Bronchial epithelial cell (primary cell): ENCODE measurements around the gene WDFY2. TPM values are rescaled to one million over a fixed set of nuclear protein-coding genes. Genes with fewer than 3 reads are reported as not detected.
"Not testable (repeated sequence)": the region's sequence is repeated elsewhere in the genome, so short reads cannot be mapped to it uniquely, and the experiment has no call there.

Experiments
- DNase-seq: peaks from one replicate; pipeline ENCODE4 v3.0.0-alpha.2; 2010; ENCODE audit warnings: low read depth
- FAIRE-seq: peaks from 2 replicates; lab custom pipeline; 2011; peaks lifted over from hg19 to GRCh38; lab: Jason Lieb, UNC
- H3K27me3 ChIP-seq: 2 replicates; pipeline ENCODE4 v1.5.1; 2011; ENCODE audit warnings: low read length; ENCODE audit not compliant: control insufficient read depth, insufficient read depth
- H3K36me3 ChIP-seq: 2 replicates; pipeline ENCODE4 v1.5.1; 2011; ENCODE audit warnings: low read length; ENCODE audit not compliant: control insufficient read depth, insufficient read depth
- H3K4me3 ChIP-seq: 2 replicates; pipeline ENCODE4 v1.5.1; 2011; ENCODE audit warnings: mild to moderate bottlenecking, low read depth, low read length, control low read depth
- CTCF ChIP-seq: IDR thresholded peaks from 2 replicates; pipeline ENCODE4 v1.5.1; 2011; ENCODE audit warnings: mild to moderate bottlenecking, moderate library complexity, low read length, control low read depth, inconsistent platforms; ENCODE audit not compliant: insufficient read depth, severe bottlenecking
- total RNA-seq: library from RNA; depleted of rRNA; stranded (reverse); fragments of >200 nt; gene quantifications from 2 replicates; pipeline ENCODE4 v1.2.1, GENCODE V29; 2014

Gene WDFY2
- total RNA-seq, 1 donor from 2014 or later: 11.3 TPM

DNA sequence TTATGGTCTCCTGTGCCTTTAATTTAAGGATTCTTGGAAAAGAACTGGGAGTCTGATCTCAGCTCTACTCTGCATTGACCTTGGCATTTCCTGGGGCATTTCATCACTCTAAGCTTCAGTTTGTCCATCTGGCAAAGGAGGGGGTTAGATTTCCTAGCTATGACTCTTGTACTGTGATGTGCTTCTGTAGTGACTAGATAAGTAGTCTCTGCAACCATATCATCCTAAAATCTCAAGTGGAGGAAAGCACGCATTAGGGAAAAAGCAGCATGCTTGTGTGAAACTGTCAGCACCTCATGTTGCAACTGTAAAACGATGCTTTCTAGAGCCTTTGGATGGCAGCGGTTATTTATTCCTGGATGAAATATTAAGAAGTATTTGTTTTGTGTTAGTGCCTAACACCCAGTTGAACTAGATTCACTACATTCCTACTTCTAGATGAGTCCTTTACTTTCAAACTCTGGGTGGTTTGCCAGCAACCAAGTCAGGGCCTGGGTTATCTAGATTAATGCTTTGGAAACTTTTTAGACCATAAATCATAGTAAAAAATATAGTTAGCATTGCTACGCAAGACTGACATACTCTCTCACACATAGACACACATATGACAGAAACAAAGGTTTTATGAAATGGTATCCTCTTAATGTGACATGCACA lies 6.8 kb downstream of the WDFY2 start:
- no peak for TF ChIP-seq CTCF
- H3K27me3 ChIP-seq: no peaks in the 10 kb centered on the region
- peak; percentile 70 for DNase-seq
- H3K4me3 ChIP-seq: no peak overlapping the region
- FAIRE-seq: no peak
- peaks cover 2% of the 10 kb centered on the region for H3K36me3 ChIP-seq

DNA sequence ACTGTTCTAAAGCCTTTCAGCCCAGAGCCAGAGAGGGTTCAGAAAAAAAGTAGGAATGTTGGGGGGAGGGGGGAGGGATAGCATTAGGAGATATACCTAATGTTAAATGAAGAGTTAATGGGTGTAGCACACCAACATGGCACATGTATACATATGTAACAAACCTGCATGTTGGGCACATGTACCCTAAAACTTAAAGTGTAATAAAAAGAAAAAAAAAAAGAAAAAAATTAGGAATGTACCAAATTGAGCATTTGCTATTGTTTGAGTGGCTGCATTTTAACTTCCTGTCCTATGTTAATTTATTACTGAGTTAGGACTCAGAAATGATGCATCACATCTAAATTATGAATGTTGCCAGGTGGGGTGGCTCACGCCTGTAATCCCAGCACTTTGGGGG lies 7.7 kb downstream of the WDFY2 start:
- DNase-seq, H3K27me3 ChIP-seq, H3K4me3 ChIP-seq, FAIRE-seq, H3K36me3 ChIP-seq: not testable (repeated sequence)

DNA sequence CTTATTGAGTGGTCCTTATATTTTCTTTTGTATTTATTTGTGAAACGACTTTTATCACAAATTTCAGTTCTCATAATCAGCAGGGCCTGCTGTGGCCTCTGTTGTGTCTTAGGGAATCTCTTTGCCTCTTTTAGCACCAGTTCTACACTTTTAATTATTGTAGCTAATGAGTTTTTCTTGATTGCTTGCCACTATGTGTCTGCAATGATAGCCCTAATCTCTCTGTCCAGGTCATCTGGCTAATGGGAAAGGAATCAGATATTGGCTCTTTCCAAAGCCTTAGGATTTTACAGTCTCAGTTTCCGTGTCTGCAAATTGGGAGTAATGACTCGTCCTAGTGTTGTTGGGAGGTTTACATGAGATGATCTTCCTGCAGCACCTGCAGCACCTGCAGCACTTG lies 10.2 kb downstream of the WDFY2 start:
- H3K36me3 ChIP-seq: peaks cover 2% of the 10 kb centered on the region
- no peak overlapping the region for H3K4me3 ChIP-seq
- no peak for TF ChIP-seq CTCF
- no peak for DNase-seq
- FAIRE-seq: no peak
- H3K27me3 ChIP-seq: no peaks in the 10 kb centered on the region

GRCh38 chr13:51595416-51595815 lies 11.2 kb downstream of the WDFY2 start:
- no peak for TF ChIP-seq CTCF
- Histone ChIP-seq H3K27me3 (no peaks in the 10 kb centered on the region), H3K4me3 (no peak overlapping the region), H3K36me3 (peaks cover 2% of the 10 kb centered on the region)
- FAIRE-seq (no peak), DNase-seq (no peak)

DNA sequence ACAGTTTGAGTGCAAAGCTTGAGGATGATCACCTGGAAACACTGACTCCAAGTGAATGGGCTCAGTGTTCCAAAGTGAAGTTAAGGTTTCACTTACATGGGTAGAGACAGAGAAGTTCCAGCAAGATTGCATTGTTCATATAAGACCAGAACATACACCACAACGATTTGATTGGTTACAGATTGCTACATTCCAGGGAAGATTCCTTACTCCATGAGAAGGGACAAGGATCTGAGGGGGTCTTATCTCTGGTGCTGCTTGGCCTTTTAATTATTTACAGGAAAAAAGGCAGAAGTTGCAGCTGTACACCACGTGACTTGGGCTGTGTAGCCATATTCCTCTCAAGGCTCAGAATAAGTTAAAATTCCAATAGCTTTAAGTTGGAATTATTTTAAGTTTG lies 12.3 kb downstream of the WDFY2 start:
- FAIRE-seq (no peak), DNase-seq (no peak)
- TF ChIP-seq CTCF: no peak
- H3K27me3 ChIP-seq: no peaks in the 10 kb centered on the region
- peaks cover 2% of the 10 kb centered on the region for H3K36me3 ChIP-seq
- H3K4me3 ChIP-seq: no peak overlapping the region

GRCh38 chr13:51599444-51600176 lies 15.3 kb downstream of the WDFY2 start:
- DNase-seq (no peak), FAIRE-seq (no peak)
- no peaks in the 10 kb centered on the region for H3K36me3 ChIP-seq
- H3K27me3 ChIP-seq: no peaks in the 10 kb centered on the region
- H3K4me3 ChIP-seq: no peak overlapping the region
- TF ChIP-seq CTCF: no peak
